ENCODE results near the gene TAF12. TPM values are rescaled to one million over a fixed set of nuclear protein-coding genes. Genes with fewer than 3 reads are reported as not detected.

TAF12 gene
- polyA plus RNA-seq, 1 donor (not counting 4 experiments of a cell fraction or from before 2014, with no cell fraction given) = 56.9 TPM

GRCh38 chr1:28640766-28641165 lies 2.1 kb downstream of the TAF12 start:
- Histone ChIP-seq H2AFZ (ENCODE audit: control insufficient read depth, low read length) (no peak overlapping the region), H3K4me3 (ENCODE audit: control insufficient read depth in 2 of 3, extremely low read depth in 1 of 3, insufficient read depth in 2 of 3, low read depth in 1 of 3, low read length in 3 of 3) (no peak overlapping the region), H3K27me3 (ENCODE audit: control insufficient read depth, extremely low read depth, insufficient read depth, low read length) (no peaks in the 10 kb centered on the region), H3K9ac (ENCODE audit: control insufficient read depth, extremely low read depth, insufficient read depth, low read length) (no peak overlapping the region), H3K36me3 (ENCODE audit: control insufficient read depth in 2 of 2, extremely low read depth in 1 of 2, insufficient read depth in 2 of 2, low read length in 2 of 2) (no peaks in the 10 kb centered on the region), H3K27ac (ENCODE audit: control insufficient read depth, insufficient read depth, low read length) (no peak overlapping the region), H3K4me1 (ENCODE audit: control insufficient read depth, extremely low read depth, insufficient read depth, low read length) (peaks cover 19% of the 10 kb centered on the region), H3K9me1 (ENCODE audit: control insufficient read depth, extremely low read depth, insufficient read depth, low read length) (no peaks in the 10 kb centered on the region), H3K79me2 (ENCODE audit: control insufficient read depth, insufficient read depth, low read length) (peaks cover 19% of the 10 kb centered on the region), H3K9me3 (ENCODE audit: control insufficient read depth, low read depth, low read length) (no peaks in the 10 kb centered on the region), H3K4me2 (ENCODE audit: control insufficient read depth, extremely low read depth, insufficient read depth, low read depth, low read length) (peak overlapping the region; percentile 7), H4K20me1 (ENCODE audit: control insufficient read depth, extremely low read depth, insufficient read depth, low read length) (no peaks in the 10 kb centered on the region)
- DNase-seq (ENCODE audit: low read depth, low spot score) = no peak
- dilution Hi-C loops (cut with MboI; ENCODE audit: extremely low pct_ligation_motif_present, low sequenced_read_pairs) = no loop called here
- FAIRE-seq = no peak
- TF ChIP-seq EZH2 (IDR thresholded peaks at IDR 0.05; ENCODE audit: low read length) (no peak), CTCF (optimal IDR thresholded peaks at IDR 0.05 in 1 of 3, IDR thresholded peaks at IDR 0.05 in 1 of 3, conservative IDR thresholded peaks at IDR 0.05 in 1 of 3; ENCODE audit: extremely low read depth in 1 of 3, insufficient read depth in 2 of 3, low read length in 3 of 3) (peak; percentile 42 to 57 (median 43))

- Histone ChIP-seq H3K4me3 (ENCODE audit: control insufficient read depth in 2 of 3, extremely low read depth in 1 of 3, insufficient read depth in 2 of 3, low read depth in 1 of 3, low read length in 3 of 3) (no peak overlapping the region), H3K4me2 (ENCODE audit: control insufficient read depth, extremely low read depth, insufficient read depth, low read depth, low read length) (no peak overlapping the region), H4K20me1 (ENCODE audit: control insufficient read depth, extremely low read depth, insufficient read depth, low read length) (no peaks in the 10 kb centered on the region), H3K27ac (ENCODE audit: control insufficient read depth, insufficient read depth, low read length) (no peak overlapping the region), H2AFZ (ENCODE audit: control insufficient read depth, low read length) (no peak overlapping the region), H3K9ac (ENCODE audit: control insufficient read depth, extremely low read depth, insufficient read depth, low read length) (no peak overlapping the region), H3K9me1 (ENCODE audit: control insufficient read depth, extremely low read depth, insufficient read depth, low read length) (no peaks in the 10 kb centered on the region), H3K4me1 (ENCODE audit: control insufficient read depth, extremely low read depth, insufficient read depth, low read length) (no peaks in the 10 kb centered on the region), H3K36me3 (ENCODE audit: control insufficient read depth in 2 of 2, extremely low read depth in 1 of 2, insufficient read depth in 2 of 2, low read length in 2 of 2) (no peaks in the 10 kb centered on the region), H3K79me2 (ENCODE audit: control insufficient read depth, insufficient read depth, low read length) (no peaks in the 10 kb centered on the region), H3K27me3 (ENCODE audit: control insufficient read depth, extremely low read depth, insufficient read depth, low read length) (no peaks in the 10 kb centered on the region), H3K9me3 (ENCODE audit: control insufficient read depth, low read depth, low read length) (no peaks in the 10 kb centered on the region)
- TF ChIP-seq EZH2 (IDR thresholded peaks at IDR 0.05; ENCODE audit: low read length) = no peak
- no peak for TF ChIP-seq CTCF (optimal IDR thresholded peaks at IDR 0.05 in 1 of 3, IDR thresholded peaks at IDR 0.05 in 1 of 3, conservative IDR thresholded peaks at IDR 0.05 in 1 of 3; ENCODE audit: extremely low read depth in 1 of 3, insufficient read depth in 2 of 3, low read length in 3 of 3)
- FAIRE-seq (no peak), DNase-seq (ENCODE audit: low read depth, low spot score) (no peak)
- dilution Hi-C loops (cut with MboI; ENCODE audit: extremely low pct_ligation_motif_present, low sequenced_read_pairs) = no loop called here
Measured at GRCh38 chr1:28632560-28632959, 10.3 kb downstream of the TAF12 start.

Measured in keratinocyte (primary cell).